Spleen (tissue), 11 donors: ENCODE results near the gene ARFIP1. TPM values are rescaled to one million over a fixed set of nuclear protein-coding genes. Genes with fewer than 3 reads are reported as not detected.

Source experiments
- DNase-seq: peaks from one replicate; pipeline ENCODE4 v3.0.0-alpha.2; 2020
- H3K27ac ChIP-seq, 8 donors: fragments of 200-600 bp; sonication (generic) in 7 of 8; 1 replicate in 4 of 8; 2 replicates in 4 of 8; pipeline versions ENCODE4 v1.5.0 to v1.8.0; 2016 to 2021; ENCODE audit warnings: inconsistent platforms in 4 of 8, mild to moderate bottlenecking in 4 of 8, moderate library complexity in 1 of 8
- H3K27me3 ChIP-seq, 7 donors: fragments of 200-600 bp; sonication (generic) in 6 of 7; replicated peaks in 1 of 7; 1 replicate in 4 of 7; 2 replicates in 3 of 7; pipeline versions ENCODE4 v1.5.0 to v1.8.0; 2016 to 2021; ENCODE audit warnings: inconsistent platforms in 3 of 7, mild to moderate bottlenecking in 1 of 7
- H3K36me3 ChIP-seq, 6 donors: fragments of 200-600 bp; sonication (generic) in 5 of 6; 1 replicate in 4 of 6; 2 replicates in 2 of 6; pipeline versions ENCODE4 v1.5.0 to v1.8.0; 2016 to 2021; ENCODE audit warnings: inconsistent platforms in 2 of 6
- H3K4me1 ChIP-seq, 6 donors: fragments of 200-600 bp; sonication (generic) in 5 of 6; 1 replicate in 3 of 6; 2 replicates in 3 of 6; pipeline versions ENCODE4 v1.5.0 to v1.8.0; 2016 to 2021; ENCODE audit warnings: inconsistent platforms in 3 of 6
- H3K4me3 ChIP-seq, 8 donors: fragments of 200-600 bp; sonication (generic) in 7 of 8; 1 replicate in 4 of 8; 2 replicates in 4 of 8; pipeline versions ENCODE4 v1.5.0 to v1.8.0; 2016 to 2021; ENCODE audit warnings: inconsistent platforms in 4 of 8, mild to moderate bottlenecking in 4 of 8, moderate library complexity in 2 of 8
- H3K9me3 ChIP-seq, 8 donors: fragments of 200-600 bp; sonication (generic) in 7 of 8; 1 replicate in 4 of 8; 2 replicates in 4 of 8; pipeline versions ENCODE4 v1.5.0 to v1.8.0; 2016 to 2021; ENCODE audit warnings: inconsistent platforms in 4 of 8
- POLR2A ChIP-seq, 3 donors: fragments of 450-650 bp; IDR thresholded peaks; one replicate each; pipeline ENCODE4 v1.5.1; 2017; ENCODE audit warnings: antibody characterized with exemption in 3 of 3, mild to moderate bottlenecking in 1 of 3
- POLR2AphosphoS5 ChIP-seq, 3 donors: sonication (generic); formaldehyde crosslinking; IDR thresholded peaks; one replicate each; pipeline ENCODE4 v1.5.1; 2017; ENCODE audit warnings: antibody characterized with exemption in 3 of 3
- WGBS, 5 donors: extraction: QIAGEN DNeasy Blood & Tissue Kit in 3 of 5; methylation state at CpG; one replicate each; pipeline versions ENCODE4 v1.1.5 to v1.1.7; 2013 to 2018; 5-methylcytosine and 5-hydroxymethylcytosine counted together
- intact Hi-C: fragments of 100-400 bp; cut with DNase I; formaldehyde crosslinking; loops from one replicate; pipeline ENCODE4 v1.15.0; 2023; ENCODE audit warnings: low total_unique reads
- polyA plus RNA-seq, 3 donors: library from polyadenylated mRNA; stranded (reverse); fragments of 200-250 nt; gene quantifications; one replicate each; pipeline ENCODE4 v1.2.1, GENCODE V29; 2013
- total RNA-seq, 7 donors: library from RNA; depleted of rRNA in 3 of 7; stranded (reverse); fragments of >200 nt in 3 of 7; fragmentation: NEBNext Ultra II Directional in 4 of 7; extraction: Animal tissue kit (Norgen Biotek cat#: 25700) in 4 of 7; gene quantifications; one replicate each; pipeline versions ENCODE4 v1.1.0 to v1.2.1, GENCODE V29; 2016 to 2021
- TF ChIP-seq, protein P1 (sequence below), 11 experiments: fragments of 200-600 bp in 7 of 11; fragments of 450-650 bp in 4 of 11; sonication (generic) in 4 of 11; IDR thresholded peaks in 8 of 11; conservative IDR thresholded peaks in 3 of 11; 1 replicate in 7 of 11; 2 replicates in 4 of 11; pipeline versions ENCODE4 v1.4.0 to v1.8.0; 2016 to 2021; ENCODE audit warnings: antibody characterized with exemption in 11 of 11, inconsistent platforms in 4 of 11, mild to moderate bottlenecking in 1 of 11
- donor health status: healthy with polysubstance abuse.
- donor health status: DM: no; HTN: no; CAD: no; lungs with moderate emphysema.
- donor health status: DM: no; HTN: no; CAD: no.
- donor health status: Bipolar disorder and iron deficiency.
- donor health status: healthy.
- donor health status: DM: no; HTN: no; CAD: no.
- donor health status: DM: yes; HTN: yes; CAD: no.

The ARFIP1 gene
- total and polyA plus RNA-seq, 10 donors, result 13.9 to 35.0 (median 26.8) TPM

- no peaks in the 10 kb centered on the region for H3K27me3 ChIP-seq
- no peak overlapping the region for H3K27ac ChIP-seq
- no peak for DNase-seq
- peaks cover 0 to 53% (median 3%) of the 10 kb centered on the region in 6 donors for H3K36me3 ChIP-seq
- H3K9me3 ChIP-seq, result no peaks in the 10 kb centered on the region
- no peaks in the 10 kb centered on the region for H3K4me1 ChIP-seq
- intact Hi-C loops, result no loop called here
- no peak overlapping the region for H3K4me3 ChIP-seq
- WGBS, 5 donors, result 74 to 87% (median 79%) methylated on average over 2 of the region's 2 CpGs
- TF ChIP-seq, protein P1, sequence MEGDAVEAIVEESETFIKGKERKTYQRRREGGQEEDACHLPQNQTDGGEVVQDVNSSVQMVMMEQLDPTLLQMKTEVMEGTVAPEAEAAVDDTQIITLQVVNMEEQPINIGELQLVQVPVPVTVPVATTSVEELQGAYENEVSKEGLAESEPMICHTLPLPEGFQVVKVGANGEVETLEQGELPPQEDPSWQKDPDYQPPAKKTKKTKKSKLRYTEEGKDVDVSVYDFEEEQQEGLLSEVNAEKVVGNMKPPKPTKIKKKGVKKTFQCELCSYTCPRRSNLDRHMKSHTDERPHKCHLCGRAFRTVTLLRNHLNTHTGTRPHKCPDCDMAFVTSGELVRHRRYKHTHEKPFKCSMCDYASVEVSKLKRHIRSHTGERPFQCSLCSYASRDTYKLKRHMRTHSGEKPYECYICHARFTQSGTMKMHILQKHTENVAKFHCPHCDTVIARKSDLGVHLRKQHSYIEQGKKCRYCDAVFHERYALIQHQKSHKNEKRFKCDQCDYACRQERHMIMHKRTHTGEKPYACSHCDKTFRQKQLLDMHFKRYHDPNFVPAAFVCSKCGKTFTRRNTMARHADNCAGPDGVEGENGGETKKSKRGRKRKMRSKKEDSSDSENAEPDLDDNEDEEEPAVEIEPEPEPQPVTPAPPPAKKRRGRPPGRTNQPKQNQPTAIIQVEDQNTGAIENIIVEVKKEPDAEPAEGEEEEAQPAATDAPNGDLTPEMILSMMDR (IDR thresholded peaks at IDR 0.05 in 8 of 11, conservative IDR thresholded peaks at IDR 0.05 in 3 of 11), result no peak
- no peak for TF ChIP-seq POLR2AphosphoS5 (IDR thresholded peaks at IDR 0.05)
- no peak for TF ChIP-seq POLR2A (IDR thresholded peaks at IDR 0.05)
Measured at GRCh38 chr4:152870606-152871005, 90.9 kb downstream of the ARFIP1 start.

GRCh38 chr4:152875261-152875660, 95.5 kb downstream of the ARFIP1 start:
- Histone ChIP-seq H3K27ac (no peak overlapping the region), H3K4me1 (no peaks in the 10 kb centered on the region), H3K36me3 (peaks cover 0 to 74% (median 16%) of the 10 kb centered on the region in 6 donors), H3K27me3 (no peaks in the 10 kb centered on the region), H3K4me3 (no peak overlapping the region), H3K9me3 (peaks cover 0 to 15% (median 13%) of the 10 kb centered on the region in 8 donors)
- DNase-seq, result no peak
- intact Hi-C loops, result no loop called here
- TF ChIP-seq POLR2A (IDR thresholded peaks at IDR 0.05) (no peak), POLR2AphosphoS5 (IDR thresholded peaks at IDR 0.05) (no peak)
- TF ChIP-seq, protein P1 (IDR thresholded peaks at IDR 0.05 in 8 of 11, conservative IDR thresholded peaks at IDR 0.05 in 3 of 11), result no peak

- Histone ChIP-seq H3K4me3 (no peak overlapping the region), H3K27me3 (no peaks in the 10 kb centered on the region), H3K36me3 (peaks cover 0 to 64% (median 16%) of the 10 kb centered on the region in 6 donors), H3K4me1 (no peaks in the 10 kb centered on the region), H3K9me3 (peaks cover 0 to 15% (median 13%) of the 10 kb centered on the region in 8 donors), H3K27ac (no peak overlapping the region)
- TF ChIP-seq POLR2AphosphoS5 (IDR thresholded peaks at IDR 0.05) (no peak), POLR2A (IDR thresholded peaks at IDR 0.05) (no peak)
- TF ChIP-seq, protein P1 (IDR thresholded peaks at IDR 0.05 in 8 of 11, conservative IDR thresholded peaks at IDR 0.05 in 3 of 11), result no peak
- intact Hi-C loops, result no loop called here
- no peak for DNase-seq
- 96 to 100% (median 100%) methylated on average over 1 of the region's 1 CpG for WGBS, 5 donors
Measured at GRCh38 chr4:152877868-152878267, 98.1 kb downstream of the ARFIP1 start.

- WGBS, 5 donors, result 70 to 85% (median 75%) methylated on average over 2 of the region's 2 CpGs
- intact Hi-C loops, result no loop called here
- no peak for DNase-seq
- Histone ChIP-seq H3K27ac (no peak overlapping the region), H3K4me1 (no peaks in the 10 kb centered on the region), H3K27me3 (no peaks in the 10 kb centered on the region), H3K36me3 (peaks cover 0 to 62% (median 14%) of the 10 kb centered on the region in 6 donors), H3K4me3 (no peak overlapping the region), H3K9me3 (peaks cover 0 to 15% (median 13%) of the 10 kb centered on the region in 8 donors)
- TF ChIP-seq, protein P1 (IDR thresholded peaks at IDR 0.05 in 8 of 11, conservative IDR thresholded peaks at IDR 0.05 in 3 of 11), result no peak
- TF ChIP-seq POLR2A (IDR thresholded peaks at IDR 0.05) (no peak), POLR2AphosphoS5 (IDR thresholded peaks at IDR 0.05) (no peak)
Measured at GRCh38 chr4:152880263-152880662, 100.5 kb downstream of the ARFIP1 start.
